Measurements from ENCODE around the gene TCTA.

Gene TCTA

GRCh38 chr3:49460956-49461355 lies 48.7 kb downstream of the TCTA start:
- DNase-seq (ENCODE audit: low read depth in 2 of 2): no peak

GRCh38 chr3:49461443-49462171 lies 49.4 kb downstream of the TCTA start:
- DNase-seq (ENCODE audit: low read depth in 2 of 2): no peak

- no peak for DNase-seq (ENCODE audit: low read depth in 2 of 2)
Measured at GRCh38 chr3:49462222-49462621, 50.0 kb downstream of the TCTA start.

GRCh38 chr3:49465270-49466034 lies 53.2 kb downstream of the TCTA start:
- no peak for DNase-seq (ENCODE audit: low read depth in 2 of 2)

Data from activated CD4-positive, alpha-beta T cell treated with anti-CD3 and anti-CD28 coated beads for 24 hours (primary cell).